Measurements from ENCODE around the gene PSD4. TPM values are rescaled to one million over a fixed set of nuclear protein-coding genes. Genes with fewer than 3 reads are reported as not detected.

The PSD4 gene
- polyA plus RNA-seq, 1 donor = 21.4 TPM

GRCh38 chr2:113132414-113133021, 41.3 kb upstream of the PSD4 start:
- WGBS (ENCODE audit: insufficient coverage, low lambda C conversion rate) = no CpG with 5 or more reads among the region's 17 CpGs
- Histone ChIP-seq H3K36me3 (ENCODE audit: control insufficient read depth, insufficient read depth, low read length) (no peaks in the 10 kb centered on the region), H3K9me3 (ENCODE audit: control insufficient read depth, low read depth, low read length) (no peaks in the 10 kb centered on the region), H3K27me3 (ENCODE audit: control insufficient read depth, insufficient read depth, low read length) (no peaks in the 10 kb centered on the region), H3K27ac (ENCODE audit: low read length) (no peak overlapping the region), H3K4me1 (ENCODE audit: control insufficient read depth, insufficient read depth, low read length) (peaks cover 4% of the 10 kb centered on the region), H3K4me3 (ENCODE audit: low read length) (no peak overlapping the region)
- no peak for DNase-seq

DNA sequence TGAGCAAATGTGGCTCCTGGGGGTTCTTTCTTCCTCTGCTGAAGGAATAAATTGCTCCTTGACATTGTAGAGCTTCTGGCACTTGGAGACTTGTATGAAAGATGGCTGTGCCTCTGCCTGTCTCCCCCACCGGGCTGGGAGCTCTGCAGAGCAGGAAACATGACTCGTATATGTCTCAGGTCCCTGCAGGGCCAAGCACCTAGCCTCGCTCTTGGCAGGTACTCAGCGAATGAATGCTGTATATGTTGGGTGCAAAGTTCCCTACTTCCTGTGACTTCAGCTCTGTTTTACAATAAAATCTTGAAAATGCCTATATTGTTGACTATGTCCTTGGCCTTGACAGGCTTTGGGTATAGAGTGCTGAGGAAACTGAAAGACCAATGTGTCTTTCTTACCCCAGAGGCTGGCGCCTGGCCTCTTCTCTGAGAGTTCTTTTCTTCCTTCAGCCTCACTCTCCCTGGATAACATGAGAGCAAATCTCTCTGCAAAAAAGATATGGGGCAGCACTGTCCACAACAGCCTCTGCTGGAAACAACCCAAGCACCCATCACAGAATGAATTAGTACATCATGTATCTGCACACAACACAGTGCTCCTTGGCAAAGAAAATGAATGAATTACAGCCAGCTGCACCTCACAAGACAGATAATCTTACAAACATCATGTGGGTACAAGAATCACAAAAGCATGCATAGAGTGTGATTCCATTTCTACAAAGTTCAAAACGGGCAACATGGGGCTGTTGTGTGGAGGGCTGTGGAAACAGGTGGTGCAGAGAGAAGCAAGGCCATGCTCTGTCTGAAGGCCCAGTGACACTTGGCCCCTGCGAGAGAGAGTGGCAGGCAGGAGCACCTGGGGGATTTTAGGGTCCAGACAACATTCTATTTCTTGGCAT, 39.8 kb upstream of the PSD4 start:
- H3K4me3 ChIP-seq (ENCODE audit: low read length) = no peak overlapping the region
- H3K36me3 ChIP-seq (ENCODE audit: control insufficient read depth, insufficient read depth, low read length) = no peaks in the 10 kb centered on the region
- H3K27me3 ChIP-seq (ENCODE audit: control insufficient read depth, insufficient read depth, low read length) = no peaks in the 10 kb centered on the region
- WGBS (ENCODE audit: insufficient coverage, low lambda C conversion rate) = no CpG with 5 or more reads among the region's 7 CpGs
- H3K4me1 ChIP-seq (ENCODE audit: control insufficient read depth, insufficient read depth, low read length) = peaks cover 9% of the 10 kb centered on the region
- peak in 1 of 2 donors; percentile 78 for DNase-seq
- H3K9me3 ChIP-seq (ENCODE audit: control insufficient read depth, low read depth, low read length) = no peaks in the 10 kb centered on the region
- no peak overlapping the region for H3K27ac ChIP-seq (ENCODE audit: low read length)

- no peaks in the 10 kb centered on the region for H3K27me3 ChIP-seq (ENCODE audit: control insufficient read depth, insufficient read depth, low read length)
- no peak for DNase-seq
- H3K36me3 ChIP-seq (ENCODE audit: control insufficient read depth, insufficient read depth, low read length) = no peaks in the 10 kb centered on the region
- H3K27ac ChIP-seq (ENCODE audit: low read length) = no peak overlapping the region
- no peak overlapping the region for H3K4me3 ChIP-seq (ENCODE audit: low read length)
- no peaks in the 10 kb centered on the region for H3K9me3 ChIP-seq (ENCODE audit: control insufficient read depth, low read depth, low read length)
- H3K4me1 ChIP-seq (ENCODE audit: control insufficient read depth, insufficient read depth, low read length) = peaks cover 13% of the 10 kb centered on the region
Observed at GRCh38 chr2:113134717-113135116, 39.1 kb upstream of the PSD4 start.

DNA sequence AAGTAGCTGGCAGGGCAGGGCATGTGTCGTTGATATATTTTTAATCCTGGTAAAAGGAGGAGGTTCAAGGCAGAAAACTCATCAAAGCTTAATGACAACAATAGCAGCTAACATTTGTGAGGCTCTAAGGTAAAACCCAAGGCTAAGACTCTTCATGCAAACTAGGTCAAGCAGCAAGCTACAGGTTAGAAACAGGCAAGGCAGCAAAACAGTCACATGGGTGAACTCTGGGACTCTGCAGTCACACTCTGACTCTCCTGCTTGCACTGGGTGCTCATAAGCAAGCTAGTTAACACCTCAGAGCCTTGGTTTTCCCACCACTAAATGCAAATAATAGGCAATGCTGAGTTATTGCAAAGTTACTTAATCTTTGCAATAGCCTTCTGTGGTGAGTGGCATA, 38.5 kb upstream of the PSD4 start:
- WGBS (ENCODE audit: insufficient coverage, low lambda C conversion rate) = no CpG with 5 or more reads among the region's 1 CpG
- H3K27me3 ChIP-seq (ENCODE audit: control insufficient read depth, insufficient read depth, low read length) = no peaks in the 10 kb centered on the region

DNA sequence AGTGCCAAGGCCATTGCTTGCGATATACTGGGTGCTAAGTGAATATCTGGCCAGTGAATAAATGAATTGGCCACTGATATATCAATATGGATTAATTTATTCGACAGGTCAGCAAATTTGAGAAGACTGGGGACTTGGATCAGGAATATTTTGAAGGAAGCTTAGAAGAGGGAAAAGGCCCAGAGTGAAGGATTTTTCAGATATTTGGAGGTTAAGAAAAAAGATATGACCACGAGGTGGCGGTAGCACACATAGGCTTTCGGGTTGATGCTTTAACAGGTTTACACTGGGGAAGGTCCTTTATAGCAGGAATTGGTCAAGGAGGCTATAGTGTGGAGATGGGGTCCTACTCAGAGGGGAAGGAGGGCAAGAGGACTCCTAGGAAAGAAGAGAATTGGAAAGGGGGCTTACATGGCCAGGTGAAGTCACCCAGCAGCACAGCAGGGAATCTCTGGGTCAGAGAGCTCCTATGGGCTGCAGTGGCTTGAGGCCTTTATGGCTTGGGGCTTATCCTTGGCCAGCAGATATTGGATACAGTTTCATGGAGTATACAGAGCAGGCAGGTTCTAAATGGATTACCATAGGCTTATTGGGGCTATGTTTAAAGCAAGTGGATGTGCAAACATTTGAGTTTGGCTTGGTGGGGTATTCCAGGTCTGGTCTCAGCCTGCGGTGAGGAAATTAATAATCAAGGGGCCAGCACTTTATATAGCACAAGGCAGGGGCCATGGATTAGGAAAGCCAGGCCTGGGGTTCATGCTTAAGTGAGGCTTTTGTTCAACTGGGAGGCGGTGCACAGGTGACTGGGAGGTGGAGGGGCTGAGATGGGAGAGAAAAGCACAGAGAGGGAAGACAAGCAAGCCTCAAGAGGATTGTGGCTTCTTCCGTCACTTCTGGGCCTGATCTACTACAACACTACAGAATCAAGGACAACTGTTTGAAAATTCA, 36.7 kb upstream of the PSD4 start:
- Histone ChIP-seq H3K27me3 (ENCODE audit: control insufficient read depth, insufficient read depth, low read length) (no peaks in the 10 kb centered on the region), H3K4me3 (ENCODE audit: low read length) (no peak overlapping the region), H3K36me3 (ENCODE audit: control insufficient read depth, insufficient read depth, low read length) (no peaks in the 10 kb centered on the region), H3K27ac (ENCODE audit: low read length) (no peak overlapping the region), H3K9me3 (ENCODE audit: control insufficient read depth, low read depth, low read length) (no peaks in the 10 kb centered on the region), H3K4me1 (ENCODE audit: control insufficient read depth, insufficient read depth, low read length) (peaks cover 13% of the 10 kb centered on the region)
- WGBS (ENCODE audit: insufficient coverage, low lambda C conversion rate) = no CpG with 5 or more reads among the region's 8 CpGs
- peak in 1 of 2 donors; percentile 47 for DNase-seq

More for the DNA sequence above, 38.5 kb upstream of the PSD4 start:
- DNase-seq = peak in 1 of 2 donors; percentile 44
- Histone ChIP-seq H3K27ac (ENCODE audit: low read length) (no peak overlapping the region), H3K4me3 (ENCODE audit: low read length) (no peak overlapping the region), H3K4me1 (ENCODE audit: control insufficient read depth, insufficient read depth, low read length) (peaks cover 13% of the 10 kb centered on the region), H3K9me3 (ENCODE audit: control insufficient read depth, low read depth, low read length) (no peaks in the 10 kb centered on the region), H3K36me3 (ENCODE audit: control insufficient read depth, insufficient read depth, low read length) (no peaks in the 10 kb centered on the region)

- WGBS (ENCODE audit: insufficient coverage, low lambda C conversion rate) = 100% methylated on average over 1 of the region's 1 CpG
- Histone ChIP-seq H3K36me3 (ENCODE audit: control insufficient read depth, insufficient read depth, low read length) (no peaks in the 10 kb centered on the region), H3K27me3 (ENCODE audit: control insufficient read depth, insufficient read depth, low read length) (no peaks in the 10 kb centered on the region), H3K4me1 (ENCODE audit: control insufficient read depth, insufficient read depth, low read length) (peaks cover 13% of the 10 kb centered on the region), H3K4me3 (ENCODE audit: low read length) (no peak overlapping the region), H3K27ac (ENCODE audit: low read length) (no peak overlapping the region), H3K9me3 (ENCODE audit: control insufficient read depth, low read depth, low read length) (no peaks in the 10 kb centered on the region)
- DNase-seq = no peak
Observed at GRCh38 chr2:113137827-113138226, 35.9 kb upstream of the PSD4 start.

DNA sequence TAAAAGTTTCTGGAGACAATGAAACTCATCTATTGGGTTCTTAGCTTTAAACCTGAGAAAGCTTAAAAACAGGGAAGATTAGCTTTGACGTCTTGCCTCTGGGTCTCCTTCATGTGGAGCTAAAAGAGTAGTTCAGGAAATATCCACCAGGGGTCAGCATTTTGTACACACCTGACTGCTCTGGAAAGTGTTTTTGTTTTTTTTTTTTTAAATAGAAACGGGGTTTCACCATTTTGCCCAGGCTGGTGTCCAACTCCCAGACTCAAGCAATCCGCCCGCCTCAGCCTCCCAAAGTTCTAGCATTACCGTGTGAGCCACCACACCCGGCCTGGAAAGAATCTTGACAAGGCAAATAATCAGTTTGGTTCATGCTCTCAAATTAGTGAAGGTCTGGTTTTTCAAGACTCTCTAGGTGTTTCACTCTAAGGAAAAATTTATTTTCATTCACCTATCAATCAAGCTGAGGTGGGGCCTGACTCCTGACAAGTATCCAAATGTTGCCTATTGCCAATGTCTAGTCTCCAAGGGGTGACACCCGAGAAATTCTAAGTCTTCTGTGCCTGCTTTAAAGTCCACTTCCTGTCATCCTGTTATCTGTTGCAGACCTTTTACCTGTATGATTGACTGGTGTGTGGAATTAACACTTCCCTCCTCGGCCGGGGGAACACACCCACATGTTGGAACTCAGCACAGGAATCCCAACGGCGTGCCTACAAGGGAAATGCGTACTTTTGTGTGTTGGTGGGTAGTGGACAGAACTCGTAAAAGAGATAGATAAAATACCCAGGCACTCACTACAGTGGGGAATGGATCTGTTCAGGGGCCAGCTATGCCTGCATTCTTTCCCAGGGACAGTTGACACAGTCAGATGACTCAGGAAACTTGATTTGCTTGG, 35.1 kb upstream of the PSD4 start:
- DNase-seq = peak; percentile 80 to 86
- Histone ChIP-seq H3K4me1 (ENCODE audit: control insufficient read depth, insufficient read depth, low read length) (peaks cover 10% of the 10 kb centered on the region), H3K36me3 (ENCODE audit: control insufficient read depth, insufficient read depth, low read length) (no peaks in the 10 kb centered on the region), H3K4me3 (ENCODE audit: low read length) (peak overlapping the region; percentile 22), H3K27ac (ENCODE audit: low read length) (peak overlapping the region; percentile 83), H3K9me3 (ENCODE audit: control insufficient read depth, low read depth, low read length) (no peaks in the 10 kb centered on the region), H3K27me3 (ENCODE audit: control insufficient read depth, insufficient read depth, low read length) (no peaks in the 10 kb centered on the region)
- 20% methylated on average over 1 of the region's 13 CpGs for WGBS (ENCODE audit: insufficient coverage, low lambda C conversion rate)

DNA sequence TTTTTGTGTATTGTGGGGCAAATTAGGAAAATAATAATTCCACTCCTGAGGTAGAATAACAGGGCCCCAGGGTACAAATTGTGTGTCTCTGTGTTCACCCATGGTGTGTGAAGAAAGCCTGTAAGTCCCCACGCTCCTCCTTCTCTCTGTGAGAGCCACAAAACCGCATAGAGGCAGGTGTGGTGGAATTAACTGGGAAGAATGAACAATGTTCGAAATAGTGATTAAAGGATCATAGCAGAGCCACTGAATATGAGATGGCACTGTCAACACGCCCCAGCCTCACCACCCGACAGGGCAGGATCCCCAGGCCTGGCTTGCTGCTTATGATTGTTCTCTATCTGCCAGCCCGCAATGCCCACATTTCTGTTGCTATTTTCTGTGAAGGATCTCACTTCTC, 32.3 kb upstream of the PSD4 start:
- H3K27me3 ChIP-seq (ENCODE audit: control insufficient read depth, insufficient read depth, low read length) = no peaks in the 10 kb centered on the region
- DNase-seq = no peak
- no peak overlapping the region for H3K27ac ChIP-seq (ENCODE audit: low read length)
- 80% methylated on average over 1 of the region's 6 CpGs for WGBS (ENCODE audit: insufficient coverage, low lambda C conversion rate)
- no peak overlapping the region for H3K4me3 ChIP-seq (ENCODE audit: low read length)
- H3K4me1 ChIP-seq (ENCODE audit: control insufficient read depth, insufficient read depth, low read length) = peaks cover 9% of the 10 kb centered on the region
- H3K36me3 ChIP-seq (ENCODE audit: control insufficient read depth, insufficient read depth, low read length) = no peaks in the 10 kb centered on the region
- H3K9me3 ChIP-seq (ENCODE audit: control insufficient read depth, low read depth, low read length) = no peaks in the 10 kb centered on the region

DNA sequence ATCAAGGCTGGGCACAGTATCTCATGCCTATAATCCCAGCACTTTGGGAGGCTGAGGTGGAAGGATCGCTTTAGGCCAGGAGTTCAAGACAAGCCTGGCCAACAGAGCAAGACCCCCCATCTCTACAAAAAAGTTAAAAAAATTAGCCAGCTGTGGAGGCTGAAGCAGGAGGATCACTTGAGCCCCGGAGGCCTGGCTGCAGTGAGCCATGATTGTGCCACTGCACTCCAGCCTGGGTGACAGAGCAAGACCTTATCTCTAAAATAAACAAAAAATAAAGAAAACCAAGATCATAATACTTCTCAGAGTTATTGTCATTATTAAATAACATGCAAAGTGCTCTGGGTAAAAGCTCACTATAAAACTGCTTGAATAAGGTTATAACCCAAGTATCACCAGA, 31.5 kb upstream of the PSD4 start:
- H3K9me3 ChIP-seq (ENCODE audit: control insufficient read depth, low read depth, low read length) = no peaks in the 10 kb centered on the region
- no peaks in the 10 kb centered on the region for H3K27me3 ChIP-seq (ENCODE audit: control insufficient read depth, insufficient read depth, low read length)
- no peak overlapping the region for H3K4me3 ChIP-seq (ENCODE audit: low read length)
- DNase-seq = no peak
- no peaks in the 10 kb centered on the region for H3K36me3 ChIP-seq (ENCODE audit: control insufficient read depth, insufficient read depth, low read length)
- WGBS (ENCODE audit: insufficient coverage, low lambda C conversion rate) = no CpG with 5 or more reads among the region's 2 CpGs
- no peak overlapping the region for H3K27ac ChIP-seq (ENCODE audit: low read length)
- peaks cover 9% of the 10 kb centered on the region for H3K4me1 ChIP-seq (ENCODE audit: control insufficient read depth, insufficient read depth, low read length)

Data from large intestine (tissue), 3 donors.